Liver (tissue), 3 donors: Measurements from ENCODE around the gene ALDH1A1.

Experiments
- CTCF ChIP-seq: fragments of 150-350 bp; IDR thresholded peaks from 2 replicates; pipeline ENCODE4 v1.5.1; 2017; ENCODE audit warnings: improper control_type of control experiment, low read depth, low read length; ENCODE audit not compliant: missing input control
- TAF1 ChIP-seq: conservative IDR thresholded peaks from 2 replicates; pipeline ENCODE4 v1.6.1; 2016; ENCODE audit warnings: antibody characterized with exemption, mild to moderate bottlenecking
- YY1 ChIP-seq: IDR thresholded peaks from 2 replicates; pipeline ENCODE4 v1.6.1; 2016; ENCODE audit warnings: antibody characterized with exemption, mild to moderate bottlenecking
- donor health status: healthy.
- donor health status: healthy.

GRCh38 chr9:72971411-72971810, 18.6 kb upstream of the ALDH1A1 start:
- TF ChIP-seq CTCF (no peak), TAF1 (no peak), YY1 (no peak)
